GM18873 (cell line): Measurements from ENCODE around the gene ANKRD65.
"Not testable (repeated sequence)": the region's sequence is repeated elsewhere in the genome, so short reads cannot be mapped to it uniquely, and the experiment has no call there.

Source experiments
- ATAC-seq: cut with Tn5 transposase; IDR thresholded peaks from one replicate; pipeline ENCODE4 v1.9.1; 2021; ENCODE audit warnings: mild to moderate bottlenecking, moderate library complexity, moderate number of reproducible peaks; ENCODE audit not compliant: unreplicated experiment, low FRiP score

Gene ANKRD65

GRCh38 chr1:1421147-1421906, at the start of gene ANKRD65:
Gene ANKRD65 (minus strand): TSS chr1:1421276. CDS start chr1:1421005, 271 bp downstream.
- ATAC-seq, result no peak

GRCh38 chr1:1468196-1468985, 47.3 kb upstream of the ANKRD65 start:
- not testable (repeated sequence) for ATAC-seq

GRCh38 chr1:1463312-1463711, 42.2 kb upstream of the ANKRD65 start:
- ATAC-seq, result no peak

DNA sequence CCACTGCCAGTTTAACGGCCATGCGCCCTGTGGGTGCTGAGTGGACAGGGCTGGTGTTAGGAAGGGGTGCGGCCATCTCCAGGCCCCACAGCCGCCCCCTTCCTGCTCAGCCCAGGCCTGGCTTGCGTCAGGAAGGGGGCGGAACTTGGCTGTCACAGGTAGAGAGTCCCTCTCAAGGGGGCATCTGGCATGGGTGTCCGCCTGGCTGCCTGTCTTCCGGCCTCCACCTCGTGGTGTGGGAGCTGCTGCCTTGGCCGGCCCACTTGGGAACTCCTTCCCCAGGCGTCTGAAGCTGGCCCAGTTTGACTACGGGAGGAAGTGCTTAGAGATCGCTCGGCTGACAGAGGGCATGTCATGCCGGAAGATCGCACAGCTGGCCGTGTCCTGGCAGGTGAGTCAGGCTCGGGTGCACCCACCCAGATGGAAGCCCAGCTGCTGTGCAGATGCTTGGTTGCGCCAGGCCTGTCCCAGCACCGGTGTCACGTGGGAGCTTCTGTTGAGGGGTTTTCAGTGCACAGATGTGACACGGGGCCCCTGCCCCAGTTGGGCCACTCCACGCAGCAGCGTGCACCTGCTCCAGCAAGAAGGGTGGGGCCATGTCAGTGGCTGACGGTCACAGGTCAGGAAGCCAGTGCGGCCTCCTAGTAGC, 41.4 kb upstream of the ANKRD65 start:
- no peak for ATAC-seq

- no peak for ATAC-seq
Observed at GRCh38 chr1:1461721-1462317, 40.7 kb upstream of the ANKRD65 start.

DNA sequence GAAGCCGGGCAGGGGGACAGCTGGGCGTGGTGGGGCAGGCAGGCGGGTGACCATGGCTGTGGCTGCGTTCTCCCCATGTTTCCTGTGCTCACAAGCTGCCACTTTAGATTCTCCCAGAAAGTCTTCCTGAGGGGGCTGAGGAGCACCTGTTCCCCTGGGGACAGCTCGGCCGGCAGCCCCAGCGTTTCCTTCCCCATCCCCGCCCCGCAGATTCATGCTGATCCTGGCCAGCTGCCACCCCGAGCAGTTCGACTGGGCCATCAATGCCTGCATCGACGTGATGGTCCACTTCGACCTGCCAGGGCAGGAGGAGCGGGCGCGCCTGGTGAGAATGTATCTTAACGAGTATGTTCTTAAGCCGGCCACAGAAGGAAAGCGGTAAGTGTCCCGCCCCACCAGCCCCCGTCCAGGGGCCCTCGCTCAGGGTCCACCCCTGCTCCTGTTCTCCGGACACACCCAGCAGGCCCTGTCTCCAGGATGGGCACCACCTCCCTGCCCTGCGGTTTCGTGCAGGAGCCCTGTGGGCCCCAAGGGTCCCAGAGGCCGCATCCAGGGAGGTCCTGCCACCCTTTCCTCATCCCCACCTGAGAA, 39.6 kb upstream of the ANKRD65 start:
- no peak for ATAC-seq

DNA sequence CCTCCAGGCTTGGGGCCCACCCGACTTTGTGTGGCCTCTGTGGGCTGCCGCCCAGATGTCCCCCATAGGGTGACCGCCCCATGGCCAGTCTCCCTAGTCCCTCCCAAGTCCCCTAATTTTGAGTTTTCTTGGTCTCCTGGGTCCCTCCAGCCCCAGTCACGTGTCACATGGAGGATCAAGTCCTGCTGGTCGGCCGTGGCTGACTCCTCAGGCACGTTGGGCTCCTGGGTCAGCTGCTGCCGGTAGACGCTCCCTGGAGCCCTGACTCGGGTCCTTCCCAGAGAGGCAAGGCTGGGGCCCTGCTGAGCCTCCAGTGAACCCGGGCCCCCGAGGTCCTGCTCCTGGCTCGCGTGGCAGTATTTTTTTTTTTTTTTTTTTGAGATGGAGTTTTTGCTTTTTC, 38.6 kb upstream of the ANKRD65 start:
- not testable (repeated sequence) for ATAC-seq

DNA sequence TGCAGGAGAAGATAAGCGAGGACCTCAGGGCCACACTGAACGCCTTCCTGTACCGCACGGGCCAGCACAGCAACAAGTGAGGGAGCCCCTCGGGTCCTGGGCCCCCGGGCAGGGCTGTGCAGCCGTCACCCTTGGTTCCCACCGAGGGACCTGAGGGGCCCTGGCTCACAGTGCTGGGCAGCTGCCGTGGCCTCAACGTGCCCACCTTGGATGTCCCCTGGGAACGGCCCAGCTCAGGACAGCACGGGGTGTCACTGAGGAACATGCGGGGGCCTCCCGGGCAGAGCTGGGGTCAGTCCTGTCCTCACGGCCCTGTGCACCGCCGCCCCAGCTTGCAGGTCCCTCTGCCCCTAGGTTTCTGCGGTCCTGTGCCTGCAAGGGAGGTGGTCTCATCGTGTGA, 38.1 kb upstream of the ANKRD65 start:
- not testable (repeated sequence) for ATAC-seq

DNA sequence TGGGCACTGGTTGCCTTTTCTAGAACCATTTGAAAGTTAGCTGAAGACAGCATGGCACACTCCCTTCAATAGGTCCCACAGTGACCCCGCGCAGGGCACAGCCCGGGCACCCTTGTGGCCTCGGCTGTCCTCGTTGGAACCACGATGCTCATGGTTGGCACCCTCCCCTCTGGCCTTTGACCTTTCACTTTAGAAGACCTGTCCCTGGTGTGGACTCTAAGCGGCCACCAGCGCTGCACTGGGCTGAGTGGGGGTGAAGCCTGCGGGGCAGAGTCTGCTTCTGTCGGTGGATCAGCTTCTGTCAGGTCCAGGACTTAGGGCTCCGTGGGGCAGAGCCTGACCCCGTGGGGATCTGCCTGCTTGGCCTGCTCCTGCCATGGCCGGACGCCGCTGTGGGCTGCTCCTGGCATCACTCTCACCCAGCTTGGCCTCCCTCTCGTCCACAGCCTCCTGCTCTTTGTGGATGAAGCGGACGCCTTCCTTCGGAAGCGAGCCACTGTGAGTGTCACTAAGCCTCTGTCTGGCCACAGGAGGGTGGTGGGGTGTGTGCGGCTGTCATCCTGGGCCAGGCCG, 35.7 kb upstream of the ANKRD65 start:
- not testable (repeated sequence) for ATAC-seq

GRCh38 chr1:1455934-1456333, 34.9 kb upstream of the ANKRD65 start:
- not testable (repeated sequence) for ATAC-seq

DNA sequence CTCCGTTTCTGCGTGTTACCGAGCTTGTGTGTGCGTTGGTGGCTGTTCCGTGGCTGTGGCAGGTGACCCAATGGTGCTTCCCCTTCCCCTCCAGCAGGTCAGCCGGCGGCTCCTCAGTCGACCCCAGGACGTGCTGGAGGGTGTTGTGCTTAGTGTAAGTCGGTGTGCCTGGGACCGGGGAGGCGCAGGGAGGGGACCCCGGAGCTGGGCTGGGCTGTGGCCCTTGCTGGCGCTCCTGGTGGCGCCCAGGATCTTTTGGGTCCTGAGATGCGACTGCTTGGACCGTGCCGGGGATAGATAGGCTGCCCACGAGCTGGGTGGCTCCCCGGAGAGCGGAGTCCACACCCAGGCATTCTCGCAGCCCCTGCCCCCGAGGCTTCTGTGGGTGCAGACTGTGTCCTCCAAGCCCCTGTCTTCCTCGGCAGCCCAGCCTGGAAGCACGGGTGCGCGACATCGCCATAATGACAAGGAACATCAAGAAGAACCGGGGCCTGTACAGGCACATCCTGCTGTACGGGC, 34.3 kb upstream of the ANKRD65 start:
- ATAC-seq, result no peak

DNA sequence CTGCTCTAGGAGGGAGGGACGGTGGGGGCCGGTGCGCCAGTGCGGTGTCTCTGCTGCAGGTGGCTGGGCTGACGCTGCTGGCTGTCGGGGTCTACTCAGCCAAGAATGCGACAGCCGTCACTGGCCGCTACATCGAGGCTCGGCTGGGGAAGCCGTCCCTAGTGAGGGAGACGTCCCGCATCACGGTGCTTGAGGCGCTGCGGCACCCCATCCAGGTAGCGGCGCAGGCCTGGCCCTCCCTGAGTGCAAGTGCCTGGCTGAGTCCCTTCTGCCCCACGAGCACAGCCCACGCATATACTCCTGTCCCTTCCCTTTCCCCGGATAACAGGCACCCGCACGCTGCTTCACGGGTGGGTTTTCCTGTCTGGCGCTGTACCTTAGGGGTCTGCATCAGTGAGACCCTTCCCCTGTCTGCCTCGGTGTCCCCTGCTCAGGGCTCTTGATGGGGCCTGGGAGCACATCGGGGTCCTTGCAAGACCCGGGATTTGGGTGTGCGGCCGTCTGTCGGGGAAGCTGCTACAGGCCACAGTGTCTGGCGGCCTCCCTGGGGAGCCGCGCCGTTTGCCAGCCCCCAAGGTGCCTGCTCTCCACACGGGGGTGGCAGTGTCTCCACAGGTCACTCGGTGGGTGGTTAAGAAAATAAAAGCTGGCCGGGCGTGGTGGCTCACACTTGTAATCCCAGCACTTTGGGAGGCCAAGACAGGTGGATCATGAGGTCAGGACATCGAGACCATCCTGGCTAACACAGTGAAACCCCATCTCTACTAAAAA, 33.4 kb upstream of the ANKRD65 start:
- ATAC-seq, result not testable (repeated sequence)

DNA sequence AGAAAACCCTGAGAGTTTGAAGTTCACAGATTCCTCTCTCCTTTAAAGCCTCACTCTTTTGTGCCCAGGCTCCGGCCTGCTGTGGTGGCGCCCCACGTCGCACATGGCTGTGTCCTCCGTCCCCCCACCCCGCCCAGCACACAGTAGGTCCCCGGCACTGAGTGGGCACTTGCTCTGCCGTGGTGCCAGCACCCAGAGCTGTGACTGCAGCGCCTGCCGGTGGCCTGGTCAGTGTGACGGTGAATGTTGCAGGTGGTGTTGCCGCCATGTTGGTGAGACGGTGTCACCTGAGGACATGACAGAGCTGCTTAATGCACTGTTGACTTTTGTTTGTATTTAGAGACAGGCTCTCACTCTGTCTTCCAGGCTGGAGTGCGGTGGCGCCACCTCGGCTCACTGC, 31.8 kb upstream of the ANKRD65 start:
- no peak for ATAC-seq

DNA sequence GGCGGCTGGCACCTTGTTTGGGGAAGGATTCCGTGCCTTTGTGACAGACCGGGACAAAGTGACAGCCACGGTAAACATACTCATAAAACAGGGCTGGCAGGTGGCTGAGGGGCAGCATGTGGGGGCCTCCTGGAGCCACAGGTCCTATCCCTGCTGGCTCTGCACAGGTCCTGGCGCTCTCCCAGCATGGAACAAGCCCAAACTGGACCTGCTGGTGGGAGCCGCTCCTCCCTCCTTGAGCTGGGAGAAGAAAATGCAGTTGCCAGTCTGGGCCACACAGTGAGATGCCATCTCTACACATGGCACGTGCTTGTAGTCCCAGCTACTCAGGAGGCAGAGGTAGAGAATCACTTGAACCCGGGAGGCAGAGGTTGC, 31.3 kb upstream of the ANKRD65 start:
- ATAC-seq, result not testable (repeated sequence)

- ATAC-seq, result no peak
Observed at GRCh38 chr1:1451696-1452364, 30.8 kb upstream of the ANKRD65 start.

- ATAC-seq, result not testable (repeated sequence)
Observed at GRCh38 chr1:1450616-1451015, 29.5 kb upstream of the ANKRD65 start.

GRCh38 chr1:1449099-1449739, 28.1 kb upstream of the ANKRD65 start, which contains the start of gene ATAD3C:
Gene ATAD3C (plus strand): TSS chr1:1449689. CDS start chr1:1450684, 995 bp downstream.
- ATAC-seq, result no peak

DNA sequence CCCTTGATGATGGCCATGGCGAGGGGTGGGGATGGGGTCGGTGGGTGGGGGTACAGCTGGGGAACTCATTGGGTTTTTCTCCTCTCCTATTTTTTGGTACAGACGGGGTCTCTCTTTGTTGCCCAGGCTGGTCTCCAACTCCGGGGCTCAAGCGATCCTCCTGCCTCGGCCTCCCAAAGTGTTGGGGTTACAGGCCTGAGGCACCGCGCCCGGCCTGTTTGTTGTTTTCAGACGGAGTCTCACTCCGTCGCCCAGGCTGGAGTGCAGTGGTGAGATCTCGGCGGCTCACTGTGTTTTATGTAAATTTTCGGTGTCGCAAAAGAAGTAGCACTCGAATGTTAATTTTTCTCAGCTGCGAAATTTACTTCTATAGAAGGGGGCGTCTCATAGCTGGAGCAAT, 25.6 kb upstream of the ANKRD65 start:
- ATAC-seq, result not testable (repeated sequence)
